HepG2 (cell line): Measurements from ENCODE around the gene ARHGDIA. TPM values are rescaled to one million over a fixed set of nuclear protein-coding genes. Genes with fewer than 3 reads are reported as not detected.
A peak's percentile ranks its signal among the peaks of the same experiment; 100 is the strongest.

Experiments
- ATAD3A ChIP-seq: sonication (generic); formaldehyde crosslinking; IDR thresholded peaks from 2 replicates; pipeline ENCODE4 v1.4.0; 2020; ENCODE audit warnings: missing genetic modification reagents
- CBX5 ChIP-seq: sonication (generic); formaldehyde crosslinking; IDR thresholded peaks from 2 replicates; pipeline ENCODE4 v1.4.0; 2020; ENCODE audit warnings: missing genetic modification reagents, borderline replicate concordance
- GLI4 ChIP-seq: sonication (generic); formaldehyde crosslinking; IDR thresholded peaks from 2 replicates; pipeline ENCODE4 v1.5.1; 2020; ENCODE audit warnings: missing genetic modification reagents, mild to moderate bottlenecking, moderate library complexity, borderline replicate concordance
- JUN ChIP-seq: sonication (generic); formaldehyde crosslinking; IDR thresholded peaks from 2 replicates; pipeline ENCODE4 v1.4.0; 2020; ENCODE audit warnings: mild to moderate bottlenecking, missing genetic modification reagents
- NFE2L1 ChIP-seq: sonication (generic); formaldehyde crosslinking; IDR thresholded peaks from 2 replicates; pipeline ENCODE4 v1.4.0; 2020; ENCODE audit warnings: missing genetic modification reagents, mild to moderate bottlenecking, borderline replicate concordance
- NONO ChIP-seq, 2 experiments: fragments of 450-650 bp in 1 of 2; sonication (generic) in 1 of 2; formaldehyde crosslinking in 1 of 2; IDR thresholded peaks in 1 of 2; conservative IDR thresholded peaks in 1 of 2; 2 replicates each; pipeline versions ENCODE4 v1.6.1 to v1.8.0; 2017 to 2022; ENCODE audit warnings: mild to moderate bottlenecking in 1 of 2, missing genetic modification reagents in 1 of 2, moderate library complexity in 1 of 2
- NR3C1 ChIP-seq: sonication (generic); formaldehyde crosslinking; IDR thresholded peaks from 2 replicates; pipeline ENCODE4 v1.4.0; 2020; ENCODE audit warnings: missing genetic modification reagents
- RFXAP ChIP-seq: sonication (generic); formaldehyde crosslinking; IDR thresholded peaks from 2 replicates; pipeline ENCODE4 v1.4.0; 2020; ENCODE audit warnings: missing genetic modification reagents, borderline replicate concordance
- SMARCC2 ChIP-seq: fragments of 450-650 bp; IDR thresholded peaks from 2 replicates; pipeline ENCODE4 v1.6.1; 2017; ENCODE audit warnings: antibody characterized with exemption, mild to moderate bottlenecking
- TEAD3 ChIP-seq: optimal IDR thresholded peaks from 2 replicates; pipeline ENCODE3; 2016; ENCODE audit warnings: borderline replicate concordance
- THAP11 ChIP-seq: IDR thresholded peaks from 2 replicates; pipeline ENCODE4 v1.6.1; 2016; ENCODE audit warnings: missing biosample characterization, missing genetic modification reagents
- ZBTB20 ChIP-seq: sonication (generic); formaldehyde crosslinking; IDR thresholded peaks from 2 replicates; pipeline ENCODE4 v1.8.1; 2023; ENCODE audit warnings: missing genetic modification reagents, low read depth, mild to moderate bottlenecking, borderline replicate concordance
- ZFAT ChIP-seq: sonication (generic); formaldehyde crosslinking; conservative IDR thresholded peaks from 2 replicates; pipeline ENCODE4 v1.8.1; 2023; ENCODE audit warnings: missing genetic modification reagents, inconsistent platforms
- ZNF101 ChIP-seq: sonication (generic); formaldehyde crosslinking; IDR thresholded peaks from 2 replicates; pipeline ENCODE4 v1.4.0; 2020; ENCODE audit warnings: mild to moderate bottlenecking, low read depth, missing genetic modification reagents, borderline replicate concordance
- ZNF12 ChIP-seq: sonication (generic); formaldehyde crosslinking; IDR thresholded peaks from 2 replicates; pipeline ENCODE4 v1.5.0; 2020; ENCODE audit warnings: missing genetic modification reagents
- ZNF354B ChIP-seq: sonication (generic); formaldehyde crosslinking; IDR thresholded peaks from 2 replicates; pipeline ENCODE4 v1.8.0; 2022; ENCODE audit warnings: mild to moderate bottlenecking, missing genetic modification reagents
- ZNF446 ChIP-seq: sonication (generic); formaldehyde crosslinking; IDR thresholded peaks from 2 replicates; pipeline ENCODE4 v1.5.0; 2020; ENCODE audit warnings: mild to moderate bottlenecking, missing genetic modification reagents
- polyA plus RNA-seq, 8 experiments: library from polyadenylated mRNA; depleted of rRNA in 3 of 8; stranded (reverse) in 7 of 8; unstranded in 1 of 8; fragments of >200 nt; fragmentation: Illumina TruSeq in 4 of 8; extraction: Trizol in 4 of 8; gene quantifications; 2 replicates each; pipeline versions ENCODE4 v1.2.1 to v1.2.3, GENCODE V29; 2011 to 2016; ENCODE audit warnings: low read depth in 4 of 8, missing spikeins in 1 of 8, mixed read lengths in 1 of 8; ENCODE audit not compliant: insufficient read depth in 1 of 8
- total RNA-seq, 5 experiments: library from RNA; depleted of rRNA; stranded (reverse); fragments of >200 nt; fragmentation: Illumina TruSeq; extraction: Trizol; gene quantifications; 2 replicates each; pipeline ENCODE4 v1.2.3, GENCODE V29; 2016; ENCODE audit warnings: low read depth in 1 of 5
- TF ChIP-seq, protein P1 (sequence below), 2 experiments: sonication (generic) in 1 of 2; formaldehyde crosslinking in 1 of 2; IDR thresholded peaks; 2 replicates each; pipeline versions ENCODE4 v1.6.1 to v1.9.0; 2014 to 2022; ENCODE audit warnings: antibody characterized with exemption in 1 of 2, borderline replicate concordance in 1 of 2, inconsistent platforms in 1 of 2, low read depth in 1 of 2, missing genetic modification reagents in 1 of 2
- TF ChIP-seq, protein P2 (sequence below): sonication (generic); formaldehyde crosslinking; IDR thresholded peaks from 2 replicates; pipeline ENCODE4 v1.4.0; 2020; ENCODE audit warnings: missing genetic modification reagents, mild to moderate bottlenecking, borderline replicate concordance
- TF ChIP-seq, protein P3 (sequence below): sonication (generic); formaldehyde crosslinking; IDR thresholded peaks from 2 replicates; pipeline ENCODE4 v1.5.1; 2020; ENCODE audit warnings: mild to moderate bottlenecking, moderate library complexity, missing genetic modification reagents

ARHGDIA gene
- total and polyA plus RNA-seq, 2 of the 13 experiments (the other 11 are each of a cell fraction or from before 2014, with no cell fraction given) = 40.0 to 64.0 TPM

DNA sequence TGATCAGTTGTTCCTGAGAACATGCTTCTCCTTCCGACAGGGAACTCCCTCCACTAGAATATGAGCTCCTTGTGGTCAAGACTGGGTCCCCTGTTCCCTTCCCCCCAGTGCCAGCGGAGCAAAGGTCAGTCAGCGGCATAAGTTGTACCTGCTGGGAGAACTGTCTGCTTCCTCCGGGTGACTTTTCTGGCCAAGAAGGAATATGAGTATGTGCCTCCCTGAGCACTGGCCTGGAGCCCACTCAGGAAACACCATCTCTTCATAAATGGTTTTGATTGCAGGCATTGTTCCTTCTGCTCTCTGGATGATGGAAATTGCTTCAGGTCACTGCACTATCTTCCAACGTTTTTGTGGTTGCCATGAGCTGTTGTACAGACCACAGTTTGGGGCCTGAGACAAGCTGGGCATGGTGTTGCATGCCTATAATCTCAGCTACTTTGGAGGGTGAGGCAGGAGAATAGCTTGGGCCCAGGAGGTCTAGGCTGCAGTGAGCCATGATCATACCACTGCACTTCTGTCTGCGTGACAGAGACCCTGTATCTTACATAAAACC lies 7.9 kb downstream of the ARHGDIA start (continued):
- TF ChIP-seq, protein P1, sequence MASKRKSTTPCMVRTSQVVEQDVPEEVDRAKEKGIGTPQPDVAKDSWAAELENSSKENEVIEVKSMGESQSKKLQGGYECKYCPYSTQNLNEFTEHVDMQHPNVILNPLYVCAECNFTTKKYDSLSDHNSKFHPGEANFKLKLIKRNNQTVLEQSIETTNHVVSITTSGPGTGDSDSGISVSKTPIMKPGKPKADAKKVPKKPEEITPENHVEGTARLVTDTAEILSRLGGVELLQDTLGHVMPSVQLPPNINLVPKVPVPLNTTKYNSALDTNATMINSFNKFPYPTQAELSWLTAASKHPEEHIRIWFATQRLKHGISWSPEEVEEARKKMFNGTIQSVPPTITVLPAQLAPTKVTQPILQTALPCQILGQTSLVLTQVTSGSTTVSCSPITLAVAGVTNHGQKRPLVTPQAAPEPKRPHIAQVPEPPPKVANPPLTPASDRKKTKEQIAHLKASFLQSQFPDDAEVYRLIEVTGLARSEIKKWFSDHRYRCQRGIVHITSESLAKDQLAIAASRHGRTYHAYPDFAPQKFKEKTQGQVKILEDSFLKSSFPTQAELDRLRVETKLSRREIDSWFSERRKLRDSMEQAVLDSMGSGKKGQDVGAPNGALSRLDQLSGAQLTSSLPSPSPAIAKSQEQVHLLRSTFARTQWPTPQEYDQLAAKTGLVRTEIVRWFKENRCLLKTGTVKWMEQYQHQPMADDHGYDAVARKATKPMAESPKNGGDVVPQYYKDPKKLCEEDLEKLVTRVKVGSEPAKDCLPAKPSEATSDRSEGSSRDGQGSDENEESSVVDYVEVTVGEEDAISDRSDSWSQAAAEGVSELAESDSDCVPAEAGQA (IDR thresholded peaks at IDR 0.05; ENCODE audit: low read depth) = no peak
- TF ChIP-seq, protein P1 (CRISPR knock-in tag; IDR thresholded peaks at IDR 0.05; ENCODE audit: borderline replicate concordance) = no peak
- TF ChIP-seq, protein P2, sequence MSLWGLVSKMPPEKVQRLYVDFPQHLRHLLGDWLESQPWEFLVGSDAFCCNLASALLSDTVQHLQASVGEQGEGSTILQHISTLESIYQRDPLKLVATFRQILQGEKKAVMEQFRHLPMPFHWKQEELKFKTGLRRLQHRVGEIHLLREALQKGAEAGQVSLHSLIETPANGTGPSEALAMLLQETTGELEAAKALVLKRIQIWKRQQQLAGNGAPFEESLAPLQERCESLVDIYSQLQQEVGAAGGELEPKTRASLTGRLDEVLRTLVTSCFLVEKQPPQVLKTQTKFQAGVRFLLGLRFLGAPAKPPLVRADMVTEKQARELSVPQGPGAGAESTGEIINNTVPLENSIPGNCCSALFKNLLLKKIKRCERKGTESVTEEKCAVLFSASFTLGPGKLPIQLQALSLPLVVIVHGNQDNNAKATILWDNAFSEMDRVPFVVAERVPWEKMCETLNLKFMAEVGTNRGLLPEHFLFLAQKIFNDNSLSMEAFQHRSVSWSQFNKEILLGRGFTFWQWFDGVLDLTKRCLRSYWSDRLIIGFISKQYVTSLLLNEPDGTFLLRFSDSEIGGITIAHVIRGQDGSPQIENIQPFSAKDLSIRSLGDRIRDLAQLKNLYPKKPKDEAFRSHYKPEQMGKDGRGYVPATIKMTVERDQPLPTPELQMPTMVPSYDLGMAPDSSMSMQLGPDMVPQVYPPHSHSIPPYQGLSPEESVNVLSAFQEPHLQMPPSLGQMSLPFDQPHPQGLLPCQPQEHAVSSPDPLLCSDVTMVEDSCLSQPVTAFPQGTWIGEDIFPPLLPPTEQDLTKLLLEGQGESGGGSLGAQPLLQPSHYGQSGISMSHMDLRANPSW = no peak
- TF ChIP-seq THAP11 (no peak), JUN (CRISPR knock-in tag) (no peak), TEAD3 (CRISPR knock-in tag) (no peak), ZBTB20 (no peak), NFE2L1 (CRISPR knock-in tag) (no peak), NR3C1 (CRISPR knock-in tag) (no peak), SMARCC2 (no peak), GLI4 (CRISPR knock-in tag) (no peak), CBX5 (CRISPR knock-in tag) (no peak), ZFAT (no peak), ZNF101 (CRISPR knock-in tag) (no peak), NONO (IDR thresholded peaks at IDR 0.05) (no peak), NONO (CRISPR knock-in tag; conservative IDR thresholded peaks at IDR 0.05) (no peak), RFXAP (CRISPR knock-in tag) (no peak), ZNF12 (CRISPR knock-in tag) (no peak), ZNF354B (no peak), ZNF446 (CRISPR knock-in tag) (peak; percentile 67; the same call in 1 of the 2 replicates), ATAD3A (CRISPR knock-in tag) (no peak)
- TF ChIP-seq, protein P3, sequence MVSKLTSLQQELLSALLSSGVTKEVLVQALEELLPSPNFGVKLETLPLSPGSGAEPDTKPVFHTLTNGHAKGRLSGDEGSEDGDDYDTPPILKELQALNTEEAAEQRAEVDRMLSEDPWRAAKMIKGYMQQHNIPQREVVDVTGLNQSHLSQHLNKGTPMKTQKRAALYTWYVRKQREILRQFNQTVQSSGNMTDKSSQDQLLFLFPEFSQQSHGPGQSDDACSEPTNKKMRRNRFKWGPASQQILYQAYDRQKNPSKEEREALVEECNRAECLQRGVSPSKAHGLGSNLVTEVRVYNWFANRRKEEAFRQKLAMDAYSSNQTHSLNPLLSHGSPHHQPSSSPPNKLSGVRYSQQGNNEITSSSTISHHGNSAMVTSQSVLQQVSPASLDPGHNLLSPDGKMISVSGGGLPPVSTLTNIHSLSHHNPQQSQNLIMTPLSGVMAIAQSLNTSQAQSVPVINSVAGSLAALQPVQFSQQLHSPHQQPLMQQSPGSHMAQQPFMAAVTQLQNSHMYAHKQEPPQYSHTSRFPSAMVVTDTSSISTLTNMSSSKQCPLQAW = peak; percentile 49; the same call in 1 of the 2 replicates
